Transverse colon (tissue), 4 donors: Measurements from ENCODE around the gene ZNF185. TPM values are rescaled to one million over a fixed set of nuclear protein-coding genes. Genes with fewer than 3 reads are reported as not detected.
A peak's percentile ranks its signal among the peaks of the same experiment; 100 is the strongest.

Source experiments
- DNase-seq: peaks from one replicate; pipeline ENCODE4 v3.0.0-alpha.2; 2019
- H3K27ac ChIP-seq, 4 donors: fragments of 200-600 bp; sonication (generic); 2 replicates each; pipeline ENCODE4 v1.5.1; 2016 to 2018; ENCODE audit warnings: inconsistent platforms in 4 of 4
- H3K27me3 ChIP-seq: fragments of 200-600 bp; sonication (generic); 2 replicates; pipeline ENCODE4 v1.5.1; 2017; ENCODE audit warnings: inconsistent platforms
- H3K36me3 ChIP-seq, 4 donors: fragments of 200-600 bp; sonication (generic); 2 replicates each; pipeline ENCODE4 v1.5.1; 2017 to 2019; ENCODE audit warnings: inconsistent platforms in 4 of 4
- H3K4me1 ChIP-seq, 4 donors: fragments of 200-600 bp; sonication (generic); 2 replicates each; pipeline ENCODE4 v1.5.1; 2017 to 2020; ENCODE audit warnings: inconsistent platforms in 4 of 4
- H3K4me3 ChIP-seq, 4 donors: fragments of 200-600 bp; sonication (generic); 1 replicate in 1 of 4; 2 replicates in 3 of 4; pipeline versions ENCODE4 v1.5.1 to v1.6.1; 2017 to 2019; ENCODE audit warnings: inconsistent platforms in 4 of 4
- H3K9me3 ChIP-seq, 2 donors: fragments of 200-600 bp; sonication (generic); 2 replicates each; pipeline ENCODE4 v1.5.1; 2017 to 2019; ENCODE audit warnings: inconsistent platforms in 2 of 2
- CTCF ChIP-seq, 5 experiments: fragments of 200-600 bp in 3 of 5; fragments of 450-650 bp in 2 of 5; sonication (generic) in 3 of 5; IDR thresholded peaks; 1 replicate in 2 of 5; 2 replicates in 3 of 5; pipeline ENCODE4 v1.5.1; 2016 to 2017; ENCODE audit warnings: antibody characterized with exemption in 5 of 5, inconsistent platforms in 3 of 5, mild to moderate bottlenecking in 2 of 5, moderate library complexity in 1 of 5
- EP300 ChIP-seq: sonication (generic); formaldehyde crosslinking; IDR thresholded peaks from one replicate; pipeline ENCODE4 v1.6.1; 2017; ENCODE audit warnings: antibody characterized with exemption, low read depth
- POLR2A ChIP-seq: fragments of 450-650 bp; IDR thresholded peaks from one replicate; pipeline ENCODE4 v1.6.1; 2016; ENCODE audit warnings: antibody characterized with exemption, mild to moderate bottlenecking, moderate library complexity
- POLR2AphosphoS5 ChIP-seq, 3 donors: sonication (generic); formaldehyde crosslinking; IDR thresholded peaks; one replicate each; pipeline ENCODE4 v1.6.1; 2016; ENCODE audit warnings: antibody characterized with exemption in 3 of 3
- WGBS, 2 donors: methylation state at CpG; one replicate each; pipeline ENCODE4 v1.1.5; 2018; ENCODE audit warnings: low coverage in 1 of 2; 5-methylcytosine and 5-hydroxymethylcytosine counted together
- in situ Hi-C, 4 donors: fragments of 200-750 bp; cut with MboI; loops; one replicate each; pipeline versions ENCODE4 v1.15.0 to v1.15.1; 2017; ENCODE audit warnings: low sequenced_read_pairs in 3 of 4, low pct_ligation_motif_present in 1 of 4, low pct_unique_long_range_greater_than_20kb in 1 of 4
- intact Hi-C: fragments of 100-400 bp; cut with DNase I; formaldehyde crosslinking; loops from one replicate; pipeline ENCODE4 v1.15.1; 2023; ENCODE audit warnings: low total_unique reads
- total RNA-seq, 4 donors: library from RNA; depleted of rRNA; stranded (reverse); fragments of >200 nt; gene quantifications; one replicate each; pipeline ENCODE4 v1.1.0, GENCODE V29; 2016

ZNF185 gene
- total RNA-seq, 4 donors from 2014 or later = 0.40 to 4.1 (median 3.2) TPM; not detected in 1

- in situ Hi-C loops (no loop called here), intact Hi-C loops (no loop called here)
- WGBS, 2 donors = 81% methylated on average over 6 of the region's 6 CpGs; no CpG with 5 or more reads in 1 of the 2 donors
- TF ChIP-seq EP300 = no peak
- TF ChIP-seq CTCF (IDR thresholded peaks at IDR 0.05) = no peak
- no peak for TF ChIP-seq POLR2A
- TF ChIP-seq POLR2AphosphoS5 (IDR thresholded peaks at IDR 0.05) = no peak
- Histone ChIP-seq H3K27ac (no peak overlapping the region), H3K9me3 (no peaks in the 10 kb centered on the region), H3K27me3 (no peaks in the 10 kb centered on the region), H3K4me3 (no peak overlapping the region), H3K36me3 (no peaks in the 10 kb centered on the region), H3K4me1 (no peaks in the 10 kb centered on the region)
- DNase-seq = no peak
These were observed 16.0 kb downstream of the ZNF185 start for GRCh38 chrX:152913910-152914309.

- no peaks in the 10 kb centered on the region for H3K36me3 ChIP-seq
- intact Hi-C loops = no loop called here
- no peak overlapping the region for H3K27ac ChIP-seq
- WGBS, 2 donors = 44% methylated on average over 13 of the region's 13 CpGs; no CpG with 5 or more reads in 1 of the 2 donors
- no peaks in the 10 kb centered on the region for H3K27me3 ChIP-seq
- no peaks in the 10 kb centered on the region for H3K9me3 ChIP-seq
- no peak for DNase-seq
- TF ChIP-seq CTCF (IDR thresholded peaks at IDR 0.05) (peak; percentile 22 to 45 (median 39)), EP300 (no peak)
- H3K4me3 ChIP-seq = no peak overlapping the region
- in situ Hi-C loops = no loop called here
- H3K4me1 ChIP-seq = no peaks in the 10 kb centered on the region
These were observed 17.8 kb downstream of the ZNF185 start for GRCh38 chrX:152915541-152916241.

- Histone ChIP-seq H3K4me3 (no peak overlapping the region), H3K27me3 (no peaks in the 10 kb centered on the region)
- in situ Hi-C loops = no loop called here
These were observed 20.1 kb downstream of the ZNF185 start for GRCh38 chrX:152917656-152918579.

More at GRCh38 chrX:152917656-152918579, 20.1 kb downstream of the ZNF185 start:
- WGBS, 2 donors = 61% methylated on average over 21 of the region's 21 CpGs; no CpG with 5 or more reads in 1 of the 2 donors
- DNase-seq = no peak
- no peaks in the 10 kb centered on the region for H3K36me3 ChIP-seq
- no peaks in the 10 kb centered on the region for H3K9me3 ChIP-seq
- no peaks in the 10 kb centered on the region for H3K4me1 ChIP-seq
- no peak overlapping the region for H3K27ac ChIP-seq
- intact Hi-C loops = no loop called here
- TF ChIP-seq POLR2AphosphoS5 (IDR thresholded peaks at IDR 0.05) = no peak
- no peak for TF ChIP-seq CTCF (IDR thresholded peaks at IDR 0.05)
- TF ChIP-seq POLR2A = no peak
- no peak for TF ChIP-seq EP300
